ENCODE data around the gene PSTK. TPM values are rescaled to one million over a fixed set of nuclear protein-coding genes. Genes with fewer than 3 reads are reported as not detected.

The PSTK gene
- total and polyA plus RNA-seq, 9 of the 15 experiments (the other 6 are each of a cell fraction or from before 2014, with no cell fraction given), result 13.2 to 49.7 (median 18.9) TPM

GRCh38 chr10:123008355-123009104 lies 28.3 kb downstream of the PSTK start, which contains the start of the genes ACADSB and IKZF5 (continued):
- no peak for TF ChIP-seq EZH2 (IDR thresholded peaks at IDR 0.05; ENCODE audit: borderline replicate concordance, low read depth, low read length)
- peak; percentile 83 for TF ChIP-seq SUPT5H (IDR thresholded peaks at IDR 0.05)
- TF ChIP-seq CAMTA2 (CRISPR knock-in tag; conservative IDR thresholded peaks at IDR 0.05), result no peak
- no peak for TF ChIP-seq SNRNP70 (optimal IDR thresholded peaks at IDR 0.05; ENCODE audit: low read depth, low read length)
- 0 out of 2 replicates have a peak, but pooled peaks have one; percentile 28 for TF ChIP-seq RNF2 (IDR thresholded peaks at IDR 0.05)
- no peak for TF ChIP-seq MXD1 (CRISPR knock-in tag; IDR thresholded peaks at IDR 0.05; ENCODE audit: borderline replicate concordance, poor library complexity, severe bottlenecking)
- TF ChIP-seq SMARCB1 (IDR thresholded peaks at IDR 0.05; ENCODE audit: insufficient read length, low read depth), result no peak
- TF ChIP-seq EWSR1 (IDR thresholded peaks at IDR 0.05; ENCODE audit: borderline replicate concordance, low read depth, partially characterized antibody), result no peak
- TF ChIP-seq ETS2 (tag; IDR thresholded peaks at IDR 0.05; ENCODE audit: borderline replicate concordance, poor library complexity, severe bottlenecking), result no peak
- no peak for TF ChIP-seq LARP7 (IDR thresholded peaks at IDR 0.05)
- no peak for TF ChIP-seq NUFIP1 (IDR thresholded peaks at IDR 0.05; ENCODE audit: partially characterized antibody)
- peak; percentile 56 for TF ChIP-seq EGR1 (conservative IDR thresholded peaks at IDR 0.05)
- TF ChIP-seq TARDBP (IDR thresholded peaks at IDR 0.05), result no peak
- TF ChIP-seq NR3C1 (CRISPR knock-in tag; IDR thresholded peaks at IDR 0.05), result no peak
- TF ChIP-seq TAF7 (tag; IDR thresholded peaks at IDR 0.05), result peak; percentile 84
- TF ChIP-seq CTCFL (IDR thresholded peaks at IDR 0.05; ENCODE audit: borderline replicate concordance, insufficient read depth, low read depth, low read length, poor library complexity, severe bottlenecking), result no peak
- no peak for TF ChIP-seq ZNF197 (CRISPR knock-in tag; IDR thresholded peaks at IDR 0.05; ENCODE audit: low read depth)
- TF ChIP-seq RBM14 (IDR thresholded peaks at IDR 0.05; ENCODE audit: borderline replicate concordance, insufficient read depth, low read depth, low read length), result no peak
- no peak for TF ChIP-seq ZNF395 (CRISPR knock-in tag; IDR thresholded peaks at IDR 0.05)
- TF ChIP-seq RAD21 (CRISPR knock-in tag; conservative IDR thresholded peaks at IDR 0.05 in 1 of 2, IDR thresholded peaks at IDR 0.05 in 1 of 2), result no peak
- TF ChIP-seq KLF16 (IDR thresholded peaks at IDR 0.05), result peak; percentile 77
- TF ChIP-seq TRIM24 (IDR thresholded peaks at IDR 0.05), result peak in 1 of 2 experiments; percentile 46; a peak in 2 of 4 replicates
- TF ChIP-seq FOS (IDR thresholded peaks at IDR 0.05; ENCODE audit: extremely low read depth, insufficient read length), result no peak
- no peak for TF ChIP-seq TFE3 (CRISPR knock-in tag; IDR thresholded peaks at IDR 0.05)

Measured in K562 (cell line).